ENCODE measurements around the gene RAB39A. TPM values are rescaled to one million over a fixed set of nuclear protein-coding genes. Genes with fewer than 3 reads are reported as not detected.

RAB39A gene
- total RNA-seq, 1 donor from 2014 or later, result 10.8 TPM

DNA sequence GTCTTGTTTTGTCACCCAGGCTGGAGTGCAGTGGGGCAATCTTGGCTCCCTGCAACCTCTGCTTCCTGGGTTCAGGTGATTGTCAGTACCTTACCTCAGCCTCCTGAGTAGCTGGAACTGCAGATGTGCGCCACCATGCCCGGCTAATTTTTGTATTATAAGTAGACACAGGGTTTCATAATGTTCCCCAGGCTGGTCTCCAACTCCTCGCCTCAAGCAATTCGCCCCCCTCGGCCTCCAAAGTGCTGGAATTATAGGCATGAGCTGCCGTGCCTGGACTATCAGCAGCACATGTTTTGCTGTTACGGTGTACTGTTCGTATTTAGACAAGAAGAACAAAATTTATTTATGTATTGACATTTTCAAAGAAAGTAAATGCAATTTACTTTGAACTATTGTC lies 34.8 kb downstream of the RAB39A start:
- H3K27ac Mint-ChIP-seq (ENCODE audit: unreplicated experiment), result peak overlapping the region; percentile 67
- H3K36me3 Mint-ChIP-seq (ENCODE audit: low read depth), result peaks cover 9% of the 10 kb centered on the region
- H3K4me1 Mint-ChIP-seq, result peaks cover 4% of the 10 kb centered on the region
- no peak overlapping the region for H3K4me3 Mint-ChIP-seq
- H3K27me3 Mint-ChIP-seq (ENCODE audit: low read depth), result no peaks in the 10 kb centered on the region
- no peak for DNase-seq (ENCODE audit: low read depth, low spot score)
- H3K9me3 Mint-ChIP-seq, result no peaks in the 10 kb centered on the region
- TF ChIP-seq, protein P1, sequence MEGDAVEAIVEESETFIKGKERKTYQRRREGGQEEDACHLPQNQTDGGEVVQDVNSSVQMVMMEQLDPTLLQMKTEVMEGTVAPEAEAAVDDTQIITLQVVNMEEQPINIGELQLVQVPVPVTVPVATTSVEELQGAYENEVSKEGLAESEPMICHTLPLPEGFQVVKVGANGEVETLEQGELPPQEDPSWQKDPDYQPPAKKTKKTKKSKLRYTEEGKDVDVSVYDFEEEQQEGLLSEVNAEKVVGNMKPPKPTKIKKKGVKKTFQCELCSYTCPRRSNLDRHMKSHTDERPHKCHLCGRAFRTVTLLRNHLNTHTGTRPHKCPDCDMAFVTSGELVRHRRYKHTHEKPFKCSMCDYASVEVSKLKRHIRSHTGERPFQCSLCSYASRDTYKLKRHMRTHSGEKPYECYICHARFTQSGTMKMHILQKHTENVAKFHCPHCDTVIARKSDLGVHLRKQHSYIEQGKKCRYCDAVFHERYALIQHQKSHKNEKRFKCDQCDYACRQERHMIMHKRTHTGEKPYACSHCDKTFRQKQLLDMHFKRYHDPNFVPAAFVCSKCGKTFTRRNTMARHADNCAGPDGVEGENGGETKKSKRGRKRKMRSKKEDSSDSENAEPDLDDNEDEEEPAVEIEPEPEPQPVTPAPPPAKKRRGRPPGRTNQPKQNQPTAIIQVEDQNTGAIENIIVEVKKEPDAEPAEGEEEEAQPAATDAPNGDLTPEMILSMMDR (conservative IDR thresholded peaks at IDR 0.05), result no peak

DNA sequence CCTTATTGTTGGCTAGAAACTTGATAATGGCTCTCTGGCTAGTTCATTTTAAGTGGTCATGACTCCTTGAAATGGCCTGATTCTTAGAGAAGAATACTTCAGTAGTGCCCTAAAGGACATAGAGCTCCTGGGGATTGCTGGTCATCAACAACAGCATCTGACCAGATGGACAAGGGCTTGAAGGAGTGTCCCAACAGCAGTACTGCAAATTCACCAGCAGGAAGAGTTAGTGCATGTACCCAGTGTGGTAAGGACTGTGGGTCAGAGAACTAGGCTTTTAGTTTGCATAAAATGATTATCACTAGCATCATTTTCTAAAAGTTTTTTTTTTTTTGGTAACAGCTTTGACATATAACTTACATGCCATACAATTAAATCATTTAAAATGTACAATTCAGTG lies 41.0 kb downstream of the RAB39A start:
- H3K27ac Mint-ChIP-seq (ENCODE audit: unreplicated experiment), result no peak overlapping the region
- no peak overlapping the region for H3K4me3 Mint-ChIP-seq
- peaks cover 7% of the 10 kb centered on the region for H3K36me3 Mint-ChIP-seq (ENCODE audit: low read depth)
- no peaks in the 10 kb centered on the region for H3K4me1 Mint-ChIP-seq
- TF ChIP-seq, protein P1 (conservative IDR thresholded peaks at IDR 0.05), result no peak
- no peaks in the 10 kb centered on the region for H3K9me3 Mint-ChIP-seq
- no peaks in the 10 kb centered on the region for H3K27me3 Mint-ChIP-seq (ENCODE audit: low read depth)
- no peak for DNase-seq (ENCODE audit: low read depth, low spot score)

DNA sequence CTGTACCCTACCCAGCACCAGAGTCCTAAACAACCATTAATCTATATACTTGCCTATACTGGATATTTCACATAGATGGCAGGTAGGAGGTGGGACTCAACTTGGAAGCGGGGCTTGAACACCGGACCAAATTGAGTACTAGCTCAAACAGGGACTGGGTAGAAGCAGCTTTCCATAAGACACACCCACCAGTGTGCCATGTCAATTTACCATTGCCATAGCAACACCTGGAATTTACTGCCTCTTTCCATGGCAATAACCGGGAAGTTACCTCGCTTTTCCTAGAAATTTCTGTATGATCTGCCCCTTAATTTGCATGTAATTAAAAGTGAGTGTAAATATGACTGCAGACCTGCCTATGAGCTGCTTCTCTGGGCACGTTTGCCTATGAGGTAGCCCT lies 41.8 kb downstream of the RAB39A start:
- H3K27me3 Mint-ChIP-seq (ENCODE audit: low read depth), result no peaks in the 10 kb centered on the region

DNA sequence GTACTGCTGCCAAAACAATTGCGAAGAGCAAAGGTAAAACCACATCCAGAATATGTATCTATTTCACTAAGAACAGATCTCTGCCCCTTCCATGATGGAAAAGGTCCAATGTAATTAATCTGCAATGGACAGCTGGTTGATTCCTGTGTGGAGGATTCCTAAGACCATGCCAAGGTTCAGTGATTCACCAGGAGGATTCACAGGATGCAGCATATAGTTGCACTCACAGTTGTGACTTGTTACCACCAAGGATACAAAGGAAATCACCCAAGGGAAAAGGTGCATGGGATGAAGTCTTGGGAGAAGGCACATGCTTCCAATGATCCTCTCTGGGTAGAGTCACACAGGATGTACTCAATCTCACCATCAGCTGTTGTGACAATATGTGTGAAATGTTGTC lies 45.4 kb downstream of the RAB39A start:
- Mint-ChIP-seq H3K4me3 (no peak overlapping the region), H3K27me3 (ENCODE audit: low read depth) (no peaks in the 10 kb centered on the region), H3K27ac (ENCODE audit: unreplicated experiment) (no peak overlapping the region), H3K4me1 (no peaks in the 10 kb centered on the region), H3K9me3 (no peaks in the 10 kb centered on the region), H3K36me3 (ENCODE audit: low read depth) (peaks cover 2% of the 10 kb centered on the region)
- TF ChIP-seq, protein P1 (conservative IDR thresholded peaks at IDR 0.05), result no peak
- no peak for DNase-seq (ENCODE audit: low read depth, low spot score)

More for the DNA sequence above, 41.8 kb downstream of the RAB39A start:
- Mint-ChIP-seq H3K27ac (ENCODE audit: unreplicated experiment) (no peak overlapping the region), H3K9me3 (no peaks in the 10 kb centered on the region), H3K4me1 (no peaks in the 10 kb centered on the region), H3K4me3 (no peak overlapping the region), H3K36me3 (ENCODE audit: low read depth) (peaks cover 7% of the 10 kb centered on the region)
- TF ChIP-seq, protein P1 (conservative IDR thresholded peaks at IDR 0.05), result no peak
- no peak for DNase-seq (ENCODE audit: low read depth, low spot score)

DNA sequence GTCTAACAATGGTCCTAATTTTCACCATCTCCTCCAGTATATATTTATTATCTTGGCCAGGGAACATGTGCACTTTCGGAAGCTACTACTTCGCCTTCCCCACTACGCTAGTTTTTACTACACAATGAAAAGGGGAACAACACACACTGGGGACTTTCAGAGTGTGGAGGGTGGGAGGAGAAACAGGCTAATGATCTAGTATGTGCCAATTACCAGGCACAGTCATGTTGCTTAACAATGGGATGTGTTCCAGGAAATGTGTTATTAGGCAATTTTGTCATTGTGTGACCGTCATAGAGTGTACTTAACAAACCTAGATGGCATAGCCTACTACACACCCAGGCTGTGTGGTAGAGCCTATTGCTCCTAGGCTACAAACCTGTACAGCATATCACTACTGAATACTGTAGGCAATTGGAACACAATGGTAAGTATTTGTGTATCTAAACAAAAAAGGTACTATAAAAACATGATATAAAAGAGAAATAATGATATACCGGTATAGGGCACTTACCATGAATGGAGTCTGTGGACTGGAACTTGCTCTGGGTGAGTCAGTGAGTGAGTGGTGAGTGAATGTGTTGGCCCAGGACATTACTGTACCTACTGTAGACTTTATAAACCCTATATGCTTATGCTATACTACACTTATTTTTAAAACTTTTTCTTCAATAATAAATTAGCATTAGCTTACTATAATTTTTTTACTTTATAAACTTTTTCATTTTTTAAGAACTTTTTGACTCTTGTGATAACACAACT lies 60.3 kb downstream of the RAB39A start:
- H3K4me1 Mint-ChIP-seq, result no peaks in the 10 kb centered on the region
- TF ChIP-seq, protein P1 (conservative IDR thresholded peaks at IDR 0.05), result no peak
- no peak overlapping the region for H3K4me3 Mint-ChIP-seq
- no peak for DNase-seq (ENCODE audit: low read depth, low spot score)
- peaks cover 11% of the 10 kb centered on the region for H3K9me3 Mint-ChIP-seq
- H3K36me3 Mint-ChIP-seq (ENCODE audit: low read depth), result no peaks in the 10 kb centered on the region
- H3K27ac Mint-ChIP-seq (ENCODE audit: unreplicated experiment), result no peak overlapping the region
- no peaks in the 10 kb centered on the region for H3K27me3 Mint-ChIP-seq (ENCODE audit: low read depth)

Measured in neural crest cell (in vitro differentiated cells).